HG03439 (cell line): Measurements from ENCODE around the gene ANKRD37.
A peak's percentile ranks its signal among the peaks of the same experiment; 100 is the strongest.
"Not testable (repeated sequence)": the region's sequence is repeated elsewhere in the genome, so short reads cannot be mapped to it uniquely, and the experiment has no call there.

ENCODE experiments used
- ATAC-seq: cut with Tn5 transposase; IDR thresholded peaks from one replicate; pipeline ENCODE4 v1.9.1; 2021; ENCODE audit warnings: mild to moderate bottlenecking, moderate library complexity; ENCODE audit not compliant: unreplicated experiment

The ANKRD37 gene, protein sequence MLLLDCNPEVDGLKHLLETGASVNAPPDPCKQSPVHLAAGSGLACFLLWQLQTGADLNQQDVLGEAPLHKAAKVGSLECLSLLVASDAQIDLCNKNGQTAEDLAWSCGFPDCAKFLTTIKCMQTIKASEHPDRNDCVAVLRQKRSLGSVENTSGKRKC

DNA sequence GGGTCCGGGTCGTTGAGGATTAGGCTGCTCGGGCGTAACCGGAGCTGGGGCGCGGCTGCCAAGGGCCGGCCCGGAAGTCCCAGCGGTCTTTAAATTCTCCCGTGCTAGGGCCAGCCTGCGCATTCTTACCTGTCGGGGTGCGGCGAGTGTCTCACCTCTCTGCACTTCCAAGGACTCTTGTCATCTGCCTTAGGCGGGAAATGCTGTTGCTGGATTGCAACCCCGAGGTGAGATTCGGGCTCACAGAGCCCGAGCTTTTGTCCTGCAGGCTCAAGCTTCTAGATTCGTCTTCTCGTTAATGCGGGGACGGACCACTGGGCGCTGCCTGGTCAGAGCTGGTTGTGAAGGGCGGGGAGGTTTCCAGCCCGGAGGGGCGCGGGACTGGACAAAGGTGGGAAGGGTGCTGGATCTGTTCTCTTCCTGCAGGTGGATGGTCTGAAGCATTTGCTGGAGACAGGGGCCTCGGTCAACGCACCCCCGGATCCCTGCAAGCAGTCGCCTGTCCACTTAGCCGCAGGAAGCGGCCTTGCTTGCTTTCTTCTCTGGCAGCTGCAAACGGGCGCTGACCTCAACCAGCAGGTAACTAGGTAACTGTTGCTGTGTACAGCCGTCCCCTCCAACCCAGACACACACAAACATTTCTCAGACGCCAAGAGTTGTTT, at the start of gene ANKRD37:
ANKRD37 (plus strand) TSS at position 118 of the 662 bp plus-strand sequence; CDS start at position 201, 83 bp downstream.
- ATAC-seq, result peak; percentile 9

GRCh38 chr4:185346975-185347601, 49.6 kb upstream of the ANKRD37 start:
- no peak for ATAC-seq

DNA sequence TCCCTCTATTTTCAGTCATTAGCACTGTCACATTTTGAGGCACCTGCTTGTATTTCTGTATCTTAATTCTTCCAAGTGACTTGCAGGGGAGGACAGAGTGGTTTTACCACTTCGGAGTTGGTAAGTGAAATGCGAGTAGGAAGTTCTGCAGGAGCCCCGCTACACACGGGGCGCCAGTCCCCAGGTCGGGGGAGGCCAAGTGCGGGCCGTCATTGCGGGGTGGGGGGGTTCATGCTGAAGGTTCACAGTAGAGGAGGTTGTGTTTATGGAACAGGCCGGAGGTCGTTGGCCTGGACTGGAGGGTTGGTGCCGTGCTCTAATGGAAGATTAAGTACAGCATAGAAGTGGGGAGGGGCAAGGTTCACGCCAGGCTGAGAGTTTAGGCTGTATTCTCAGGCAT, 45.0 kb upstream of the ANKRD37 start:
- no peak for ATAC-seq

DNA sequence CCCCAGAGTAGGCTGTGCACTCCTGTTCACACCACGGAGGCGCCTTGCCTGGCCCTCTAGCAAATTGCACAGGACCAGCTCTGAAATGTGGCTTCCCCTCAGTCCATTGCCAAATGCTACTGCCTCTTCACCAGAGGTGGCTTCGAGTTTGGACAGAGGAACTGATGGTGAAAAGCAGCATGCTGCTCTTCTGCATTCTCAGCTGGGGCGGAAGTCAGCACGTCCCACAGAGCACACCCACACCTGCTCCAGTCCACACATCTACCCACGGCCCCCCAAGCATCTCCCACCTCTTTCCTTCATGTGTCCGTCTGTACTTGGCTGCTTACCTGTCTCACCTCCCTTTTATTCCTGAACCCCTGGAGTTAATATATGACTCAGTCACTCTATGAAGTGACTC, 44.4 kb upstream of the ANKRD37 start:
- ATAC-seq, result no peak

DNA sequence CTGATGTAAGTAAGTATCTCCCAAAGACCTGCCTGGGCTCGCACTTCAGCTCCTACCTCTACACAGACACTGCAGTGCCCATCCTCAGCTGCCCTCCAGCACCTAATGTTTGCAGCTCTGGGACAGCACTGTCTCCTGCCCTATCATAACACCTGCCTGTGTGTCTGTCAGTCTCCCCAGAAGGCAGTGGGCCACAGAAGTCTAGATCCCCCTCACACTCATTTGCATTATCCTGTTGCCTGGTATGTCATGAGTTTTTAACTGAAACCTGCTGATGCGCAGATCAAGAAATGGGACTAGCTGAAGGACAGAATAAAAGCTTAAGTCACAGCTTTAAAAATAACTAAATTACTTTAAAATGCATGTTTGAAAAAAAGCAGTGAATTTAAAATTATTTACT, 43.9 kb upstream of the ANKRD37 start:
- ATAC-seq, result no peak

GRCh38 chr4:185357211-185357610, 39.4 kb upstream of the ANKRD37 start:
- ATAC-seq, result no peak

- ATAC-seq, result no peak
Measured at GRCh38 chr4:185357733-185358440, 38.8 kb upstream of the ANKRD37 start.

DNA sequence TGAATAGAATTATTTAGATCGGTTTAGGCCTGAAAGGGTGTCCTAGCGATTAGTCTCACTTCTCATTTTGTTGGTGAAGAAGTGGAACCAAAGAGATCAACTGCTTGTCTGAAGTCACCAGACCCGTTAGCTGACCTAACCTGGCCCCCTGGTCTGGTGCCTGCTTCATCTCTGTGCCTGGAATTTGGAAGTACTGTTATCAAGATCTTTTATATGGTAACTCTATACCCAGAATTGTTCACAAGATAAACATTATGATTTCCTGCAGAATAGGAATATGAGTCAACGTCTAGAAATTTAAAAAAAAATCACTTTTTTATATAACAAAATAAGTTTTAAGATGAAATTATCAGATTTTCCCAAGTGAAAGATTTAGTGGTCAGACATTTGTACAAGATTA, 38.1 kb upstream of the ANKRD37 start:
- no peak for ATAC-seq

GRCh38 chr4:185358959-185359358, 37.7 kb upstream of the ANKRD37 start:
- no peak for ATAC-seq

DNA sequence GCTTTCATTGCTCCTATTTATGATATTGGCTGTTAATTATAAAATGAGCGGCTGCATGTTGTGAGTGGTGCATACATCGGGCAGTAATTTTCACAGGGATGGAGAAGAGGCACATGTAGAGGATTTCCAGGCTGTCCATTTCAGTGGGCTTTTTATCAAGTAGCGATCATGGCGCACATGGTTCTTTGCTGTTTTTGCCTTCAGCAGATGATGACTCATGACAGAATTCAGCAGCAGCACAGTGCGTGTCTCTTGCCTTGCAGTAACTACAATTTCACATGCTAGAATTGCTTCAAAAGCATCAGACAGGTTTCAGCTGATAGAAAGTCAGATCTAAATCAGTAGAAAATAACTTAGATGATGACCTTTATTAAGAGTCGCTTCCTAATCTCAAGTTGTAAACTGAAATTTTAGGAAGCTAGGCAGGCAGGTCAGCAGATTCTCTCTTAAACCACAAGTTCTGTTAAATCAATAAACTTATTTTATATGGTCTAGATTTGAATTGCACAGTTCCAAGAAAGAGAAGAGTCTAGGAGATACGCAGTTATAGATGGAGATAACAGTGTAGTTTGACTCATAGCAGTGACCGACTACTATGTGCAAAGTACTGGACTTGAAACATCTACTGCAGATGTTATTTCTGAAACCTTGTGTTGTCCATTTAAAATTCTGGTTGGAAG, 36.7 kb upstream of the ANKRD37 start:
- no peak for ATAC-seq

DNA sequence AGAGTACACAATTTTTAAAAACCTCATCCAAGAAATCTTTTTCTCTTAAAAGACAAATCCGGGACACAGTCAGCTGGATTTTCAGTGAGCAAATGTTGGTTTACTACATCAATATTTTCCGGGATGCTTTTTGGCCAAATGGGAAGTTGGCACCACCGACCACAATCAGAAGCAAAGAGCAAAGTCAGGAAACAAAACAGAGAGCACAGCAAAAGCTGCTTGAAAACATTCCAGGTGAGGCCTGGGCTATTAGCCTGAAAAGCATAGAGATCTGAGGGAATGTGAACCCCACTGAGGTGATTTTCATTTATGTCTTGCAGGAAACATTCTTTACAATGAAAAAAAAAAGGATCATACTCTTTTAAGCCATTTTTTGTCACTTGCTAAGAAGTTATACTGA, 34.8 kb upstream of the ANKRD37 start:
- ATAC-seq, result no peak

DNA sequence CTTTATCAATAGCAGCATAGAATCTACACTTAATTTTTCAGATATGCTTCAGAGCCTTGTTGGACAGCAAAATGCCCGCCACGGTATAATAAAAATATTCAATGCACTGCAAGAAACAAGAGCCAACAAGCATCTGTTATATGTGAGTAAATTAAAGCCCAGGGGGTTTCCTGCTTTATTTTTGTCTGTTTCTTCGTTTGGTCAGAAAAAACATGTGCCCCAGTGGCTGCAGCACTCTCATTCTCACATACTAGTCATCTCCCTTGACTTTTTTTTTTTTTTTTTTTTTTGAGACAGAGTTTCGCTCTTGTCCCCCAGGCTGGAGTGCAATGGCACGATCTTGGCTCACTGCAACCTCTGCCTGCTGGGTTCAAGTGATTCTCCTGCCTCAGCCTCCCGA, 34.1 kb upstream of the ANKRD37 start:
- ATAC-seq, result not testable (repeated sequence)

DNA sequence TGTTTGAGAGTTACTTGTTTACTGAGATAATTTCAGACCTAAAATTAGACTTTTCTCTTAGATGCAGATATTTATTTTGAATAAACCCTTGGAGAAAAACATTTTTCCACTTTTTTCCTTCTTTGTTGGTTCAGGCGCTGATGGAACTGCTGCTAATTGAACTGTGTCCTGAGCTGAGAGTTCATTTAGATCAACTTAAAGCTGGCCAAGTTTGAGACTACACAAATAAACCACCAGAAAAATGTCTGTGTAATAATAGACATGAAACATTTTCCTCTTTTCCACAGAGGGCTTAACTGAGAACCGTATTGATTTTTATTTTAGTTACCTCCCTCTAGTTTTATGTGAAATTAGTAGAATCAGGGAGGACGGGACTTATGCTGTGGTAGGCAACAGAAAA, 33.4 kb upstream of the ANKRD37 start:
- ATAC-seq, result no peak

GRCh38 chr4:185364886-185365285, 31.8 kb upstream of the ANKRD37 start:
- ATAC-seq, result no peak

GRCh38 chr4:185369731-185370130, 26.9 kb upstream of the ANKRD37 start:
- ATAC-seq, result no peak

- ATAC-seq, result no peak
Measured at GRCh38 chr4:185370268-185370949, 26.2 kb upstream of the ANKRD37 start.

DNA sequence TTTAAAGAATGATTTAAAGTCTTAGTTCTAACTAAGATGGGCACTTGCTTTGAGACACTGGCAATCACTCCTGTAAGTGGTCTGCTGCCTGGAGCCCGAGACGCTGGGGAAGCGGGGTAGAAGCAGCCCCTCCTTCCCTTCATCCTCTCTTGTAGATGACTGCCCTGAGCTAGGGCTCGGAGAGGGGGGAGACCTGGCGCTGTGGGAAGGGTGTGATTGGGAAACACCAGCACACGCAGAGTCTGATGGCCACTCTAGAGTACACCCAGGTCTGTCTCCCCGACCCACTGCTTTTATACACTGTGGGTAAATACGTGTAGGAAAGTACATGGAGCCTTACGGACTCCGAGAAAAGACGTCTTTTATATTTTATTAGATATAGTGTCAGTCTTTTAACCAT, 24.9 kb upstream of the ANKRD37 start:
- no peak for ATAC-seq

- ATAC-seq, result no peak
Measured at GRCh38 chr4:185374027-185374426, 22.6 kb upstream of the ANKRD37 start.

GRCh38 chr4:185374573-185374972, 22.1 kb upstream of the ANKRD37 start:
- ATAC-seq, result no peak

DNA sequence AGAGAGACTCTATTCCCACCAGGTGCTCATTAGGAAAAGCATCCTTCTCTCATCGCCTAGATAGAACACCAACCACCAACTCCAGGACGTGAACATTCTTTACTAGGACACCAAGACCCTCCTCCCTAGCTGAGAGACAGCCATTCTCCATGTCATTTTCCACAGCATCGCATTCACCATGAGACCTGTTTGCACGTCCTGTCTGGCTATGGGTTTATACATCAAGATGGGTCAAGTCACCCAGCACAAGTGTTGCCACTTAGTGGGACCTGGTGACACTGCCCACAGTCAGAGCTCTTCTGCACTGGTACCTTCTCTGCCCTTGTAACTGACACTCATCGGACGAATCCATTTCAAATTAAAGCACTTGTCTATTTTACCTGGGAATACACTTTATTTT, 18.4 kb upstream of the ANKRD37 start:
- no peak for ATAC-seq
